ENCODE results near the gene IQCH. TPM values are rescaled to one million over a fixed set of nuclear protein-coding genes. Genes with fewer than 3 reads are reported as not detected.

IQCH gene
- polyA plus RNA-seq, 3 donors, result 0.03 TPM; not detected in 2

- Histone ChIP-seq H3K79me2 (ENCODE audit: insufficient read depth, low read length) (no peaks in the 10 kb centered on the region), H3K9ac (ENCODE audit: insufficient read depth, low read length, poor library complexity, severe bottlenecking) (no peak overlapping the region), H3K27me3 (ENCODE audit: control insufficient read depth in 2 of 2, insufficient read depth in 2 of 2, low read length in 2 of 2) (no peaks in the 10 kb centered on the region), H3K27ac (ENCODE audit: low read depth in 1 of 2, low read length in 2 of 2) (no peak overlapping the region), H3K9me3 (replicated peaks in 1 of 2; ENCODE audit: control insufficient read depth in 1 of 2, insufficient read depth in 1 of 2, low read length in 2 of 2) (no peaks in the 10 kb centered on the region), H3K4me1 (ENCODE audit: control insufficient read depth in 1 of 2, insufficient read depth in 2 of 2, low read length in 2 of 2) (no peaks in the 10 kb centered on the region), H2AFZ (ENCODE audit: insufficient read depth, low read depth, low read length, poor library complexity, severe bottlenecking) (no peak overlapping the region), H4K20me1 (ENCODE audit: insufficient read depth, low read length) (no peaks in the 10 kb centered on the region), H3K4me2 (replicated peaks; ENCODE audit: extremely low read depth, low read length, poor library complexity, severe bottlenecking) (no peak overlapping the region), H3K4me3 (replicated peaks in 1 of 3; ENCODE audit: low read depth in 2 of 3, low read length in 3 of 3) (no peak overlapping the region), H3K36me3 (replicated peaks in 1 of 2; ENCODE audit: control insufficient read depth in 1 of 2, insufficient read depth in 2 of 2, low read length in 2 of 2) (no peaks in the 10 kb centered on the region)
- Mint-ChIP-seq H3K36me3 (no peaks in the 10 kb centered on the region), H3K27ac (no peak overlapping the region), H3K9me3 (peaks cover 0 to 3% (median 2%) of the 10 kb centered on the region in 7 donors), H3K27me3 (ENCODE audit: low read depth in 3 of 3) (peaks cover 2 to 7% (median 4%) of the 10 kb centered on the region in 3 donors), H3K4me1 (no peaks in the 10 kb centered on the region), H3K4me3 (no peak overlapping the region)
- DNase-seq, result no peak
- 95% methylated on average over 4 of the region's 9 CpGs for WGBS (ENCODE audit: insufficient coverage)
- TF ChIP-seq CTCF (IDR thresholded peaks at IDR 0.05), result no peak
- intact Hi-C loops (cut with micrococcal nuclease), result no loop called here
Observed at GRCh38 chr15:67267951-67268941, 13.7 kb downstream of the IQCH start.

- Histone ChIP-seq H3K9me3 (replicated peaks in 1 of 2; ENCODE audit: control insufficient read depth in 1 of 2, insufficient read depth in 1 of 2, low read length in 2 of 2) (no peaks in the 10 kb centered on the region), H3K36me3 (replicated peaks in 1 of 2; ENCODE audit: control insufficient read depth in 1 of 2, insufficient read depth in 2 of 2, low read length in 2 of 2) (no peaks in the 10 kb centered on the region), H3K4me2 (replicated peaks; ENCODE audit: extremely low read depth, low read length, poor library complexity, severe bottlenecking) (no peak overlapping the region), H4K20me1 (ENCODE audit: insufficient read depth, low read length) (no peaks in the 10 kb centered on the region), H3K27me3 (ENCODE audit: control insufficient read depth in 2 of 2, insufficient read depth in 2 of 2, low read length in 2 of 2) (no peaks in the 10 kb centered on the region), H3K4me3 (replicated peaks in 1 of 3; ENCODE audit: low read depth in 2 of 3, low read length in 3 of 3) (no peak overlapping the region), H3K27ac (ENCODE audit: low read depth in 1 of 2, low read length in 2 of 2) (no peak overlapping the region), H2AFZ (ENCODE audit: insufficient read depth, low read depth, low read length, poor library complexity, severe bottlenecking) (no peak overlapping the region), H3K79me2 (ENCODE audit: insufficient read depth, low read length) (no peaks in the 10 kb centered on the region), H3K9ac (ENCODE audit: insufficient read depth, low read length, poor library complexity, severe bottlenecking) (no peak overlapping the region), H3K4me1 (ENCODE audit: control insufficient read depth in 1 of 2, insufficient read depth in 2 of 2, low read length in 2 of 2) (no peaks in the 10 kb centered on the region)
- no peak for TF ChIP-seq CTCF (IDR thresholded peaks at IDR 0.05)
- Mint-ChIP-seq H3K36me3 (peaks cover 0 to 6% of the 10 kb centered on the region in 2 donors), H3K4me3 (no peak overlapping the region), H3K27me3 (ENCODE audit: low read depth in 3 of 3) (peaks cover 2 to 4% (median 3%) of the 10 kb centered on the region in 3 donors), H3K9me3 (peaks cover 5 to 11% (median 9%) of the 10 kb centered on the region in 7 donors), H3K27ac (no peak overlapping the region), H3K4me1 (no peaks in the 10 kb centered on the region)
- intact Hi-C loops (cut with micrococcal nuclease), result no loop called here
- no CpG with 5 or more reads among the region's 1 CpG for WGBS (ENCODE audit: insufficient coverage)
- DNase-seq, result no peak
Observed at GRCh38 chr15:67274236-67274635, 19.6 kb downstream of the IQCH start.
